DOHH2 (cell line): ENCODE data around the gene WSCD2.

Source experiments
- H3F3A ChIP-seq: fragments of 200-600 bp; sonication (generic), shearing (Covaris generic); 2 replicates; pipeline ENCODE4 v1.6.0; 2016; ENCODE audit warnings: antibody characterized with exemption, mild to moderate bottlenecking; ENCODE audit not compliant: control insufficient read depth, insufficient read depth
- H3K27ac ChIP-seq: fragments of 200-600 bp; sonication (generic); 2 replicates; pipeline ENCODE4 v1.5.1; 2014; ENCODE audit warnings: low read depth, mild to moderate bottlenecking, low read length, moderate library complexity
- H3K27me3 ChIP-seq: fragments of 200-600 bp; sonication (generic); 2 replicates; pipeline ENCODE4 v1.6.1; 2014; ENCODE audit warnings: mild to moderate bottlenecking, low read length, mixed read lengths; ENCODE audit not compliant: control insufficient read depth
- H3K36me3 ChIP-seq: fragments of 200-600 bp; sonication (generic); 2 replicates; pipeline ENCODE4 v1.6.1; 2014; ENCODE audit warnings: mild to moderate bottlenecking, low read length, moderate library complexity, mixed read lengths; ENCODE audit not compliant: control insufficient read depth
- H3K4me1 ChIP-seq: fragments of 200-600 bp; sonication (generic); 2 replicates; pipeline ENCODE4 v1.6.1; 2014; ENCODE audit warnings: mild to moderate bottlenecking, low read length, mixed read lengths; ENCODE audit not compliant: control insufficient read depth
- H3K4me2 ChIP-seq: fragments of 200-600 bp; sonication (generic); 2 replicates; pipeline ENCODE4 v1.6.0; 2014; ENCODE audit warnings: mild to moderate bottlenecking, low read length, moderate library complexity
- H3K4me3 ChIP-seq: fragments of 200-600 bp; sonication (generic); 2 replicates; pipeline ENCODE4 v1.5.1; 2014; ENCODE audit warnings: mild to moderate bottlenecking, low read length, mixed read lengths
- H3K79me2 ChIP-seq: fragments of 200-600 bp; sonication (generic); 2 replicates; pipeline ENCODE4 v1.6.1; 2014; ENCODE audit warnings: mild to moderate bottlenecking, low read length, mixed read lengths; ENCODE audit not compliant: control insufficient read depth
- H3K9me2 ChIP-seq: fragments of 200-600 bp; sonication (generic); replicated peaks from 2 replicates; pipeline ENCODE4 v1.6.1; 2014; ENCODE audit warnings: mild to moderate bottlenecking, low read length, mixed read lengths; ENCODE audit not compliant: control insufficient read depth
- H3K9me3 ChIP-seq: fragments of 200-600 bp; sonication (generic); 2 replicates; pipeline ENCODE4 v1.6.1; 2014; ENCODE audit warnings: antibody characterized with exemption, low read length, mixed read lengths; ENCODE audit not compliant: control insufficient read depth, insufficient read depth
- H4K20me1 ChIP-seq: fragments of 200-600 bp; sonication (generic); 2 replicates; pipeline ENCODE4 v1.6.0; 2014; ENCODE audit warnings: low read depth, mild to moderate bottlenecking, antibody characterized with exemption, low read length, moderate library complexity; ENCODE audit not compliant: control insufficient read depth, insufficient read depth
- CTCF ChIP-seq: fragments of 200-600 bp; sonication (generic); IDR thresholded peaks from one replicate; pipeline ENCODE4 v1.5.1; 2014; ENCODE audit warnings: antibody characterized with exemption, mild to moderate bottlenecking, low read depth, low read length; ENCODE audit not compliant: poor library complexity, severe bottlenecking
- EZH2phosphoT487 ChIP-seq: fragments of 200-600 bp; sonication (generic); IDR thresholded peaks from 2 replicates; pipeline ENCODE4 v1.6.1; 2017; ENCODE audit warnings: borderline replicate concordance, mild to moderate bottlenecking, antibody characterized with exemption, low read length, moderate library complexity, mixed read lengths

The WSCD2 gene

GRCh38 chr12:108151533-108152169, 22.6 kb downstream of the WSCD2 start:
- H3K4me3 ChIP-seq = no peak overlapping the region
- H3K4me2 ChIP-seq = no peak overlapping the region
- H3K9me2 ChIP-seq = no peaks in the 10 kb centered on the region
- H3F3A ChIP-seq = no peaks in the 10 kb centered on the region
- no peaks in the 10 kb centered on the region for H4K20me1 ChIP-seq
- no peaks in the 10 kb centered on the region for H3K4me1 ChIP-seq
- no peaks in the 10 kb centered on the region for H3K79me2 ChIP-seq
- H3K27me3 ChIP-seq = peaks cover 7% of the 10 kb centered on the region; the same call in 1 of the 2 replicates
- no peaks in the 10 kb centered on the region for H3K36me3 ChIP-seq
- H3K27ac ChIP-seq = no peak overlapping the region
- no peaks in the 10 kb centered on the region for H3K9me3 ChIP-seq
- TF ChIP-seq CTCF (no peak), EZH2phosphoT487 (no peak)

DNA sequence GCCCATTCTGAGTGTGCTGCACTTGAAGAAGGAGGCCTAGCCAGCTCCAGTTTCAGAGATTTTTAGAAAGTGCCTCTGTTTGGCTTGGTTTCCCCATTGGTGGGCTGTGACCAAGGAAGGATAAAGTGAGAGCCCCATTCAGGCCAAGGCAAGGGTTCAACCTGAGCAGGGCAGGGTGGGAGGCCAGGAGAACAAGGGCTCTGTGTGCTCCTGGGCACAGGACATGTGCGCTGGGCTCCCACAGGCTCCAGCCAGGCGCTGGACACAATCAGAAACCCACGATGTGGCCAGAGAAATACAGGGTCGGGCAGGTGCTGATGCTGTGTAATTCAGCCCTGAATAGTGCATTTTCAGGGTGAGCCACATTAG, 23.1 kb downstream of the WSCD2 start:
- Histone ChIP-seq H3K27me3 (peaks cover 4% of the 10 kb centered on the region; the same call in 1 of the 2 replicates), H3K4me1 (no peaks in the 10 kb centered on the region), H3K27ac (no peak overlapping the region), H4K20me1 (no peaks in the 10 kb centered on the region), H3F3A (no peaks in the 10 kb centered on the region), H3K79me2 (no peaks in the 10 kb centered on the region), H3K9me2 (no peaks in the 10 kb centered on the region), H3K9me3 (no peaks in the 10 kb centered on the region), H3K36me3 (no peaks in the 10 kb centered on the region), H3K4me3 (no peak overlapping the region), H3K4me2 (no peak overlapping the region)
- no peak for TF ChIP-seq EZH2phosphoT487
- no peak for TF ChIP-seq CTCF

GRCh38 chr12:108156717-108157116, 27.6 kb downstream of the WSCD2 start:
- no peaks in the 10 kb centered on the region for H4K20me1 ChIP-seq
- no peaks in the 10 kb centered on the region for H3K9me2 ChIP-seq
- no peak overlapping the region for H3K27ac ChIP-seq
- H3F3A ChIP-seq = no peaks in the 10 kb centered on the region
- no peaks in the 10 kb centered on the region for H3K4me1 ChIP-seq
- H3K4me3 ChIP-seq = no peak overlapping the region
- no peaks in the 10 kb centered on the region for H3K79me2 ChIP-seq
- 0 out of 2 replicates have a peak, but pooled peaks cover 4% of the 10 kb centered on the region for H3K27me3 ChIP-seq
- no peak overlapping the region for H3K4me2 ChIP-seq
- no peaks in the 10 kb centered on the region for H3K9me3 ChIP-seq
- H3K36me3 ChIP-seq = no peaks in the 10 kb centered on the region
- no peak for TF ChIP-seq EZH2phosphoT487
- TF ChIP-seq CTCF = no peak
